Thymus (tissue), 11 donors: ENCODE data around the gene CAMKMT. TPM values are rescaled to one million over a fixed set of nuclear protein-coding genes. Genes with fewer than 3 reads are reported as not detected.

ENCODE experiments used
- DNase-seq, 9 donors: peaks; one replicate each; pipeline ENCODE4 v3.0.0-alpha.2; 2013; ENCODE audit warnings: low spot score in 9 of 9, low read depth in 6 of 9, missing footprints in 1 of 9
- H3K27ac ChIP-seq, 2 donors: one replicate each; pipeline ENCODE4 v1.5.1; 2013; ENCODE audit warnings: control low read depth in 1 of 2, low read depth in 1 of 2, low read length in 1 of 2, mild to moderate bottlenecking in 1 of 2, moderate library complexity in 1 of 2
- H3K27me3 ChIP-seq, 2 donors: one replicate each; pipeline ENCODE4 v1.5.1; 2013; ENCODE audit warnings: low read length in 1 of 2; ENCODE audit not compliant: control insufficient read depth in 2 of 2, insufficient read depth in 1 of 2
- H3K36me3 ChIP-seq, 2 donors: one replicate each; pipeline ENCODE4 v1.5.1; 2013; ENCODE audit warnings: low read length in 1 of 2, mild to moderate bottlenecking in 1 of 2, moderate library complexity in 1 of 2; ENCODE audit not compliant: control insufficient read depth in 2 of 2, insufficient read depth in 2 of 2
- H3K4me1 ChIP-seq, 2 donors: one replicate each; pipeline ENCODE4 v1.5.1; 2013; ENCODE audit warnings: low read length in 2 of 2; ENCODE audit not compliant: control insufficient read depth in 2 of 2, insufficient read depth in 2 of 2
- H3K4me3 ChIP-seq, 2 donors: one replicate each; pipeline ENCODE4 v1.5.1; 2013; ENCODE audit warnings: low read length in 2 of 2, control low read depth in 1 of 2, mild to moderate bottlenecking in 1 of 2
- H3K9me3 ChIP-seq, 2 donors: one replicate each; pipeline ENCODE4 v1.5.1; 2013; ENCODE audit warnings: low read length in 1 of 2, mild to moderate bottlenecking in 1 of 2; ENCODE audit not compliant: control insufficient read depth in 2 of 2, insufficient read depth in 1 of 2
- WGBS: extraction: QIAGEN DNeasy Blood & Tissue Kit; methylation state at CpG from one replicate; pipeline ENCODE4 v1.1.7; 2013; 5-methylcytosine and 5-hydroxymethylcytosine counted together
- polyA plus RNA-seq: library from polyadenylated mRNA; stranded (reverse); fragments of 200-250 nt; gene quantifications from one replicate; pipeline ENCODE4 v1.2.3, GENCODE V29; 2013
- total RNA-seq: library from RNA; stranded (reverse); fragments of 120-200 nt; gene quantifications from one replicate; pipeline ENCODE4 v1.2.4, GENCODE V29; 2013
- donor health status: healthy.

Gene CAMKMT
- total and polyA plus RNA-seq, 2 donors = 7.0 to 7.4 TPM

DNA sequence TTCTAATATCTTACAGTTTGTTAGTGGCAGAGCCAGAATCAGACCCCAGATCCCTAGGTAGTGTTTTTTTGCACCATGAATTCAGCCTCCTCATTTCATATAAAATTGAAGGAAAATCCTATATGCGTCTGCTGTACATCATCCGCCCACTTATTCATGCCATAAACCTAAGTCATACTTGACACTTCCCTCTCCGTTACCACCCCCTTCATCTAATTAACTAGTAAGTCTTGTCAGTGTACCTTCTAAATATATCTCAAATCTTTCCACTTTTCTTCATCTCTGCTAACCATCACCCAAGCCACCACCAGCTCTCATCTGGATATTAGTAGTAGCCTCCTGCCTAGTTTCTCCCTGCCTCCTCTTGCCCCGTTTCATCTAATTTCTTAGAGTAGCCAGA lies 331.1 kb downstream of the CAMKMT start:
- H3K9me3 ChIP-seq = no peaks in the 10 kb centered on the region
- H3K27ac ChIP-seq = no peak overlapping the region
- no peak for DNase-seq
- no peaks in the 10 kb centered on the region for H3K36me3 ChIP-seq
- H3K4me1 ChIP-seq = no peaks in the 10 kb centered on the region
- no peak overlapping the region for H3K4me3 ChIP-seq
- H3K27me3 ChIP-seq = no peaks in the 10 kb centered on the region
- 96% methylated on average over 4 of the region's 4 CpGs for WGBS

DNA sequence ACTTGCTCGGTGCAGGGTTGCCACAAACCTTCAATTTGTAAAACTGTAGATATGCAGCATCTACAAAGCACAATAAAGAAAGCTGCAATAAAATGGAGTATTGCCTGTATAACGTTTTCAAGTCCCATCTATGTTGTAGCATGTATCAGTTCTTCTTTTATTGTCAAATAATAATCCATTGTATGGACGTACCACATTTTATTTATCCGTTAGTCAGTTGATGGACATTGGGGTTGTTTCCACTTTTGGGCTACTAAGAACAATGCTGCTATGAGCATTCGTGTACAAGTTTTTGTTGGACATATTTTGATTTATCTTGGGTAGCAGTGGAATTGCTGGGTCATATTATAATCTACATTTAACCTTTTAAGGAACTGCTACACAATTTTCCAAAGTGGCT lies 339.1 kb downstream of the CAMKMT start:
- no peak overlapping the region for H3K4me3 ChIP-seq
- DNase-seq = no peak
- H3K27me3 ChIP-seq = no peaks in the 10 kb centered on the region
- no peaks in the 10 kb centered on the region for H3K9me3 ChIP-seq
- H3K27ac ChIP-seq = no peak overlapping the region
- H3K4me1 ChIP-seq = no peaks in the 10 kb centered on the region
- H3K36me3 ChIP-seq = no peaks in the 10 kb centered on the region
- 97% methylated on average over 5 of the region's 5 CpGs for WGBS

DNA sequence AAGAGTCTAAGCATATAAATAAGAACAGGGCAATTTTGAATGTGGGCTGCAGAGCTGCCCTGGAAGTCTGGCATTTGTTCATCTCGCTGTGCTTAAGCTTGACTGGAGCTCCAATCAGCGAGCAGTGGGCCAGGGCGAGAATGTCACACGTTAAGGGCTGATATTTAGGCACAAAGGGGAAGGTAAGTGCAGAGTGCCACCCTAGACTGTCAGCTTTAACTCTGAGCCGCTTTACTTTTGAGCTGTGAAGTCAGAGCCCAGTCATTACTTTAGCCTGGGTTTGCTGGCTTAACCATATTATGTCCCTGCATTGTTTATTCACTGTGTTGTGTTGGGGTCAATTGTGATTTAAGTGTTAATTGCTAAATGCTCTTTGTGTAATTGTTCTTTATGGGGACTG lies 343.6 kb downstream of the CAMKMT start:
- H3K4me1 ChIP-seq = no peaks in the 10 kb centered on the region
- DNase-seq = no peak
- no peak overlapping the region for H3K4me3 ChIP-seq
- no peak overlapping the region for H3K27ac ChIP-seq
- H3K27me3 ChIP-seq = no peaks in the 10 kb centered on the region
- WGBS = 97% methylated on average over 5 of the region's 5 CpGs
- H3K9me3 ChIP-seq = no peaks in the 10 kb centered on the region
- no peaks in the 10 kb centered on the region for H3K36me3 ChIP-seq

DNA sequence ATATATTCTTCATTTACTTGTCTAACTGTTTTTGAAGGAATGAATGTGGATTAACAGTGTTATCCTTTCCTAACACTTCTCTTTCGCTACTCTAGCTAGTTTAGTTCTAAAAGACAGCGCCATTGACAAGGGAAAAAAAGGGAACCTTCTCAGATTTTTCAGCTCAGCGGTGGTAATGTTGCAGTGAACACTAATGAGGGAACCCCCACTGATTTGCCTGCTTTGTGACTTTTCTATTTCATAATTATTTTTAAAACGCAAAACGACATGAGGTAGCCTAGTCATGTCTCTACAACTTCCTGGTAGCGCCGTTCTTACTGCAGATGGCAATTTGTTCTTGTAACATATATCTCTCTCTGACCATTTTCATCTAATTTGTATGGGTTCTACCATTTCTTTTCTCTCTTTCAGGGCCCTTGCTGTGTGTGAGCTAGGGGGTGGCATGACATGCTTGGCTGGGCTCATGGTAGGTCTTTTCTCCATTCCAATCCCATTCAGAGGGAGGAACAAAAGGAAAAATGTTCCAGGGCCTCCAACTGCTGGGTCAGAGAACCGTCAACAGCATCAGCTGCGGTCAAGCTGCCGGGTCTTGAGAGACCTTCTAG lies 344.2 kb downstream of the CAMKMT start:
- Histone ChIP-seq H3K36me3 (no peaks in the 10 kb centered on the region), H3K27me3 (no peaks in the 10 kb centered on the region), H3K9me3 (no peaks in the 10 kb centered on the region), H3K4me1 (no peaks in the 10 kb centered on the region), H3K27ac (no peak overlapping the region), H3K4me3 (no peak overlapping the region)
- WGBS = 98% methylated on average over 10 of the region's 10 CpGs
- no peak for DNase-seq

DNA sequence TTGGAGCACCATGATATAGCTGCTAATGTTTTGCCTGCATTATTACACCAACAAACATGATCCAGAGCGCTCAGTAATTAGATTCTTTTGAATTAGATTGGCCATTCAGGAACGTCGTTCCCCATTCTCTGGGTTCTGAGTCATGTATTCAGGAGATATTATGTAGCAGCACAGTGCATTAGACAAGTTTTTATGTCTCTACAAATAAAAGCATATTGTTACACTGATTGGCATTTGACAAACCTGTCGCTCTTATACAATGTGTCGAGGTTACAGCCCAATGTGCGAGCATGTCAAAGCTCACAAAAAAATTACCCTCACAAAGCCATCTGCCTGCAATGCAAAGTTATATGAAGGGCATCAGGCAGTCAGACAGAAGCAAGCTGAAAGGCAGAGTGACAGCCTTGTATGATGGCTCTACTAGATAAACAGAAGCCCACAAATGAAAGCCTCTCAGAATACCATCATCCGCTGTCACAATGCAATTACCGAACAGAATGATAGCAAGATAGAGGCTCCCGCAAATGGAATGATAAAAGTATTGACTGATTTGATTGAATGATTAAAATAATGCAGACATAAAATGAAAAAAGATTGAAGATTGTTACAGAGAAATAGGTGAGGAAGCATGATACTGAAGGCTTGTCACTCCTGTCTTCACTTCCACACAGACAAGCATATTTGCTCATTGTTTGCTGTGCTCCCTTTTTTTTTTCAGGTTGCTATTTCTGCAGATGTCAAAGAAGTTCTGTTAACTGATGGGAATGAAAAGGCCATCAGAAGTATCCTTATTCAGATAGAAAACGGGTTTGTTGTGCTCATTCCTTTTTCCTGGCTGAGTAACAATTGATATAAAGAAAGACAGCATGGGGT lies 345.2 kb downstream of the CAMKMT start:
- 98% methylated on average over 10 of the region's 10 CpGs for WGBS
- no peaks in the 10 kb centered on the region for H3K36me3 ChIP-seq
- DNase-seq = no peak
- H3K9me3 ChIP-seq = no peaks in the 10 kb centered on the region
- H3K27me3 ChIP-seq = no peaks in the 10 kb centered on the region
- H3K4me1 ChIP-seq = no peaks in the 10 kb centered on the region
- no peak overlapping the region for H3K27ac ChIP-seq
- H3K4me3 ChIP-seq = no peak overlapping the region

DNA sequence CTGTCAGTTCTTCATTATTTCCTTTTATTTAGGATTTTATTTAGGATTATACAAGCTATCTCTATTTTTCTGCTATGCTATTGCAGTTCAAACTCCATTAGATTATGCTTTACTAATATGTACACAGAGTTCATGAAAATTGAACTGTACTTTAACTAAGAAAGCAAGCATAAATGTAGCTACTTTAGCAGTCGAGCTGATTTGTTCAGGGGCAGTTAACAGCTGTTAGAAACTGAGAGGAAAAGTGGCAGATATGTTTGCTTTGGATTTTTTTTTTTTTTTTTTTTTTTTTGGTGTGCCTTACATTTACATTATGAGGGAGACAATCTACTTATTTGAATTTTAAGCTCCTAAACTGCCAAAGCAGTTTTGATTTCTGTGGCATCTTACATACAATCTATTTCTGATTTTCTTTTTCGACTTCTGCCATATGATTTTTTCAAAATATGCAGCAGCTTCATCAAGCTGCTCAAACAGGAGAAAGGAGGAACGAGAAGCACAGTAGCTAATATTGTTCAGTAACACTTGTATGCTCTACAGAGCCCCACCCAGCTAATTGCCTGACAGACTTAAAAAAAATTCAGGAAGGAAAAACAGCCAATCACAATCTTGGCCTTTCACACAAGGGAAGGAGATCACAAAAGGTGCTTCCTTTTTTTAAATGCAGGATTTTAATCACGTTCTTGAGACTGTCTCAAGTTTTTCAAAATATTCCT lies 346.4 kb downstream of the CAMKMT start:
- 6% methylated on average over 4 of the region's 4 CpGs for WGBS
- no peak overlapping the region for H3K4me3 ChIP-seq
- no peak overlapping the region for H3K27ac ChIP-seq
- H3K9me3 ChIP-seq = no peaks in the 10 kb centered on the region
- H3K27me3 ChIP-seq = no peaks in the 10 kb centered on the region
- no peaks in the 10 kb centered on the region for H3K4me1 ChIP-seq
- DNase-seq = peak in 8 of 9 donors; percentile 2 to 54 (median 14)
- no peaks in the 10 kb centered on the region for H3K36me3 ChIP-seq

DNA sequence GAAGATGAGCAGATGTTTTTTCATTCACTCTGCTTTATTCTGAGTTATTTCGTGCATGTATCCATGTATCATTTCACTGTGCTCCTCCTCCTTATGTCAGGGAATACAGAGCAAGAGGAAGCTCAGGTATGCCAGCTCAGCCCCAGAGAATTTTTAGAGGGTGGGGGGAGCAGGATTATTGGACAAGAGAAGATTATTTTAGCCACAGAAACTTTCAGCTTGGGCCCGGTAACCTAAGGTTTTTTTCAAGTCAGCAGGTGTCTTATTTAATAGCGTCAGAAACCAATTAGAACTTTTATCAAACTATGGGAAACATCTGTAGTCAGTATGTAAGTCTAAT lies 346.9 kb downstream of the CAMKMT start:
- Histone ChIP-seq H3K36me3 (no peaks in the 10 kb centered on the region), H3K4me1 (no peaks in the 10 kb centered on the region), H3K27me3 (no peaks in the 10 kb centered on the region), H3K4me3 (no peak overlapping the region), H3K9me3 (no peaks in the 10 kb centered on the region), H3K27ac (no peak overlapping the region)
- 29% methylated on average over 3 of the region's 3 CpGs for WGBS
- DNase-seq = no peak

DNA sequence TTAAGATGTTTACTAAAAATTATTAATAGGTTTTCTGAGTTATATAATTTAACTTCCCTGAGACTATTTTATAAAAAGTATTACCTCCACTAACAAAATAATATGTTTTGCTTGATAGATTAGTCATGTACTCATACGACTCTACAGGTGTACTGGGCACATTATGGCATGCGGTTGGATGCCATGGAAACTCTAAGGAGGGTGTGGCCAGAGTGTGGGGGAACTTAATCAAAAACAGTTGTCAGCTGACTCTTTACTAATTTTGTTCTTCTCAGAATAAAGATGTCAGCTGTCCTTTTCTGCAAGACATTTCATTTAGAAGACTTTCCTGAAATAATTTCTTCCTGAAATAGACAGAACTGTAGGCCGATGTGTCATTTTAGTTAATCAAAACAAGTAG lies 351.4 kb downstream of the CAMKMT start:
- Histone ChIP-seq H3K4me1 (no peaks in the 10 kb centered on the region), H3K4me3 (no peak overlapping the region), H3K27ac (no peak overlapping the region), H3K36me3 (no peaks in the 10 kb centered on the region), H3K27me3 (no peaks in the 10 kb centered on the region), H3K9me3 (no peaks in the 10 kb centered on the region)
- WGBS = 66% methylated on average over 3 of the region's 3 CpGs
- DNase-seq = no peak

DNA sequence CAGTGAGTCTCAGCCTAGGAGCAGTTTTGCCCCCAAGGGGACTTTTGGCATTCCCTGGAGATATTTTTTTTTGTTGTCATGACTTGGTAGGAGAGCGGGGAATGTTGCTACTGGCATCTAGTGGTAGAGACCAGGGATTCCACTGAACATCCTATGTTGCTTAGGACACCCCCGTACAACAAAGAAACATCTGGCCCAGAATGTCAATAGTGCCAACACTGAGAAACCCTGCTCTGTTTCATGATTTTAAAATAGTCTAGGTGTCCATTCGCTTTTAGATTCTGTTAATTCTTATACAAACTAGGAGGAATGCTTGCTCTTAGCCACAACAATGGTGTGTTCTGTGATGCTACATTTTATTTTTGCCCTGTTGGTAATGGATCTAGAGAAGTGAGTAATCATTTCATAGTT lies 353.9 kb downstream of the CAMKMT start:
- H3K4me3 ChIP-seq = no peak overlapping the region
- H3K36me3 ChIP-seq = no peaks in the 10 kb centered on the region
- no peak for DNase-seq
- no peak overlapping the region for H3K27ac ChIP-seq
- no peaks in the 10 kb centered on the region for H3K27me3 ChIP-seq
- 98% methylated on average over 3 of the region's 3 CpGs for WGBS
- H3K9me3 ChIP-seq = no peaks in the 10 kb centered on the region
- no peaks in the 10 kb centered on the region for H3K4me1 ChIP-seq
